Stomach (tissue), 4 donors: ENCODE measurements around the gene TES.

Experiments
- CTCF ChIP-seq, 7 experiments: fragments of 450-650 bp in 4 of 7; fragments of 200-600 bp in 3 of 7; sonication (generic) in 3 of 7; IDR thresholded peaks; one replicate each; pipeline ENCODE4 v1.5.1; 2016 to 2019; ENCODE audit warnings: antibody characterized with exemption in 7 of 7, control low read depth in 2 of 7, mild to moderate bottlenecking in 1 of 7
- POLR2A ChIP-seq, 4 donors: fragments of 450-650 bp; IDR thresholded peaks; one replicate each; pipeline ENCODE4 v1.6.1; 2016; ENCODE audit warnings: antibody characterized with exemption in 4 of 4, control low read depth in 2 of 4, mild to moderate bottlenecking in 1 of 4, moderate library complexity in 1 of 4

- no peak for TF ChIP-seq CTCF (IDR thresholded peaks at IDR 0.05)
- TF ChIP-seq POLR2A (IDR thresholded peaks at IDR 0.05): no peak
Measured at GRCh38 chr7:116232350-116232749, 22.0 kb downstream of the TES start.
